Fibroblast of lung (primary cell): ENCODE results near the gene DSCAML1.

Experiments used
- CTCF ChIP-seq, 2 donors: IDR thresholded peaks in 1 of 2; conservative IDR thresholded peaks in 1 of 2; 1 replicate in 1 of 2; 2 replicates in 1 of 2; pipeline ENCODE4 v1.5.1; 2011 to 2012; ENCODE audit warnings: low read length in 2 of 2, control low read depth in 1 of 2, inconsistent platforms in 1 of 2, low read depth in 1 of 2, mild to moderate bottlenecking in 1 of 2
- EZH2 ChIP-seq: IDR thresholded peaks from 2 replicates; pipeline ENCODE4 v1.5.1; 2012; ENCODE audit warnings: low read length, control low read depth, mild to moderate bottlenecking; ENCODE audit errors: missing control alignments

GRCh38 chr11:117458275-117459122 lies 338.5 kb downstream of the DSCAML1 start:
- TF ChIP-seq CTCF (conservative IDR thresholded peaks at IDR 0.05 in 1 of 2, IDR thresholded peaks at IDR 0.05 in 1 of 2; ENCODE audit: low read depth in 1 of 2, low read length in 2 of 2) (no peak), EZH2 (no peak)
